SK-N-SH (cell line): Measurements from ENCODE around the gene PROM1. TPM values are rescaled to one million over a fixed set of nuclear protein-coding genes. Genes with fewer than 3 reads are reported as not detected.

Experiments
- CTCF ChIA-PET: fragments of 300-600, 350-600 bp; formaldehyde crosslinking; extraction: SDS; loops from one replicate; lab custom pipeline; 2021; lab: Yijun Ruan, JAX
- POLR2A ChIA-PET: fragments of 350-600 bp; sonication (Branson Sonifier 250); formaldehyde crosslinking; extraction: SDS; loops from one replicate; lab custom pipeline; 2020; ENCODE audit warnings: antibody characterized with exemption, inconsistent platforms; lab: Yijun Ruan, JAX
- DNase-seq: peaks from one replicate; pipeline ENCODE4 v3.0.0; 2012
- H2AFZ ChIP-seq: fragments of 200-600 bp; sonication (generic); 2 replicates; pipeline ENCODE4 v1.8.1; 2016; ENCODE audit warnings: antibody characterized with exemption, mild to moderate bottlenecking, low read depth
- H3F3A ChIP-seq: fragments of 200-600 bp; sonication (generic); replicated peaks from 2 replicates; pipeline ENCODE3; 2016; ENCODE audit warnings: antibody characterized with exemption, mild to moderate bottlenecking; ENCODE audit not compliant: insufficient read depth
- H3K27ac ChIP-seq, 2 experiments: fragments of 200-500 bp in 1 of 2; fragments of 200-600 bp in 1 of 2; sonication (Bioruptor generic) in 1 of 2; sonication (generic), shearing (Covaris generic) in 1 of 2; 2 replicates each; pipeline versions ENCODE4 v1.5.1 to v1.6.1; 2014 to 2016; ENCODE audit warnings: low read depth in 2 of 2, inconsistent platforms in 1 of 2, low read length in 1 of 2, mild to moderate bottlenecking in 1 of 2, mixed read lengths in 1 of 2
- H3K27me3 ChIP-seq: fragments of 200-600 bp; sonication (generic), shearing (Covaris generic); 2 replicates; pipeline ENCODE4 v1.6.1; 2016; ENCODE audit warnings: mixed run types; ENCODE audit not compliant: insufficient read depth
- H3K36me3 ChIP-seq, 2 experiments: fragments of 200-500 bp in 1 of 2; fragments of 200-600 bp in 1 of 2; sonication (Bioruptor generic) in 1 of 2; sonication (generic) in 1 of 2; replicated peaks in 1 of 2; 2 replicates each; pipeline versions ENCODE3 to v1.5.1; 2014 to 2016; ENCODE audit warnings: low read length in 1 of 2, mild to moderate bottlenecking in 1 of 2; ENCODE audit not compliant: insufficient read depth in 2 of 2, control insufficient read depth in 1 of 2
- H3K4me1 ChIP-seq, 2 experiments: fragments of 200-500 bp in 1 of 2; fragments of 200-600 bp in 1 of 2; sonication (Bioruptor generic) in 1 of 2; sonication (generic), shearing (Covaris generic) in 1 of 2; 2 replicates each; pipeline versions ENCODE4 v1.5.1 to v1.6.1; 2014 to 2016; ENCODE audit warnings: low read depth in 1 of 2, low read length in 1 of 2, mixed run types in 1 of 2; ENCODE audit not compliant: insufficient read depth in 2 of 2, control insufficient read depth in 1 of 2
- H3K4me2 ChIP-seq: fragments of 200-600 bp; sonication (generic), shearing (Covaris generic); 2 replicates; pipeline ENCODE4 v1.6.1; 2017; ENCODE audit warnings: mixed run types
- H3K4me3 ChIP-seq, 2 experiments: fragments of 200-500 bp in 1 of 2; fragments of 200-600 bp in 1 of 2; sonication (Bioruptor generic) in 1 of 2; sonication (generic), shearing (Covaris generic) in 1 of 2; 2 replicates each; pipeline versions ENCODE4 v1.5.1 to v1.8.1; 2014 to 2016; ENCODE audit warnings: low read depth in 2 of 2, inconsistent platforms in 1 of 2, low read length in 1 of 2, mild to moderate bottlenecking in 1 of 2, mixed read lengths in 1 of 2, moderate library complexity in 1 of 2
- H3K79me2 ChIP-seq: fragments of 200-600 bp; sonication (generic); 2 replicates; pipeline ENCODE4 v1.8.1; 2017; ENCODE audit warnings: mild to moderate bottlenecking; ENCODE audit not compliant: insufficient read depth
- H3K9ac ChIP-seq: fragments of 200-600 bp; sonication (generic); 2 replicates; pipeline ENCODE4 v1.6.1; 2017; ENCODE audit warnings: mixed run types
- H3K9me2 ChIP-seq: fragments of 200-600 bp; sonication (generic); 2 replicates; pipeline ENCODE4 v1.6.1; 2017; ENCODE audit warnings: mixed run types
- H3K9me3 ChIP-seq: fragments of 200-600 bp; sonication (generic); 2 replicates; pipeline ENCODE4 v1.6.1; 2017; ENCODE audit warnings: mixed run types, mild to moderate bottlenecking, moderate library complexity
- H4K20me1 ChIP-seq: fragments of 200-600 bp; sonication (generic); 2 replicates; pipeline ENCODE4 v1.6.1; 2017; ENCODE audit warnings: mild to moderate bottlenecking, mixed run types; ENCODE audit not compliant: insufficient read depth
- CHD2 ChIP-seq: fragments of 150-350 bp; IDR thresholded peaks from 2 replicates; pipeline ENCODE4 v1.6.1; 2018; ENCODE audit warnings: low read length; ENCODE audit not compliant: partially characterized antibody
- CTCF ChIP-seq: fragments of 200-600 bp; sonication (generic); IDR thresholded peaks from 2 replicates; pipeline ENCODE4 v1.6.1; 2017; ENCODE audit warnings: antibody characterized with exemption, mild to moderate bottlenecking, moderate library complexity
- EZH2phosphoT487 ChIP-seq: fragments of 200-600 bp; sonication (generic); IDR thresholded peaks from 2 replicates; pipeline ENCODE4 v1.6.1; 2017; ENCODE audit warnings: low read depth, mixed run types, mild to moderate bottlenecking, antibody characterized with exemption, moderate library complexity, borderline replicate concordance
- FOSL2 ChIP-seq: IDR thresholded peaks from 2 replicates; pipeline ENCODE4 v1.4.0; 2012; ENCODE audit warnings: low read depth, mild to moderate bottlenecking, moderate library complexity, borderline replicate concordance
- GATA2 ChIP-seq: sonication (generic); formaldehyde crosslinking; IDR thresholded peaks from 2 replicates; pipeline ENCODE4 v1.5.0; 2020; ENCODE audit warnings: mild to moderate bottlenecking, missing genetic modification reagents
- MAX ChIP-seq: IDR thresholded peaks from 2 replicates; pipeline ENCODE4 v1.4.0; 2012; ENCODE audit warnings: low read depth
- PBX3 ChIP-seq: IDR thresholded peaks from 2 replicates; pipeline ENCODE4; 2012
- TEAD4 ChIP-seq: IDR thresholded peaks from 2 replicates; pipeline ENCODE4 v1.4.0; 2012; ENCODE audit warnings: mild to moderate bottlenecking, borderline replicate concordance; ENCODE audit not compliant: insufficient read depth
- YY1 ChIP-seq: IDR thresholded peaks from 2 replicates; pipeline ENCODE4 v1.4.0; 2012; ENCODE audit warnings: low read depth, mild to moderate bottlenecking
- WGBS: methylation state at CpG from one replicate; pipeline ENCODE4 v1.1.6; 2017; ENCODE audit warnings: low lambda C conversion rate; 5-methylcytosine and 5-hydroxymethylcytosine counted together
- polyA plus RNA-seq, 3 experiments: library from polyadenylated mRNA; depleted of rRNA; stranded (reverse); fragments of >200 nt; gene quantifications; 2 replicates each; pipeline ENCODE4 v1.2.3, GENCODE V29; 2012
- TF ChIP-seq, protein P1 (sequence below): fragments of 150-350 bp; IDR thresholded peaks from 2 replicates; pipeline ENCODE4 v1.6.1; 2017; ENCODE audit warnings: antibody characterized with exemption, low read length, low read depth, borderline replicate concordance
- TF ChIP-seq, protein P2 (sequence below): IDR thresholded peaks from 2 replicates; pipeline ENCODE4 v1.4.0; 2012; ENCODE audit warnings: low read depth, borderline replicate concordance
- TF ChIP-seq, protein P3 (sequence below): fragments of 150-350 bp; IDR thresholded peaks from 2 replicates; pipeline ENCODE4 v1.6.1; 2016; ENCODE audit warnings: mild to moderate bottlenecking, low read depth, low read length

PROM1 gene
- polyA plus RNA-seq, 1 of the 3 experiments (the other 2 are of a cell fraction) = not detected

GRCh38 chr4:16090096-16090705, 6.4 kb upstream of the PROM1 start:
- Histone ChIP-seq H3K9ac (no peak overlapping the region), H3F3A (no peaks in the 10 kb centered on the region), H3K36me3 (no peaks in the 10 kb centered on the region), H3K9me3 (no peaks in the 10 kb centered on the region), H3K79me2 (no peaks in the 10 kb centered on the region), H3K4me1 (no peaks in the 10 kb centered on the region), H4K20me1 (no peaks in the 10 kb centered on the region), H2AFZ (no peak overlapping the region), H3K9me2 (no peaks in the 10 kb centered on the region), H3K27me3 (peaks cover 15% of the 10 kb centered on the region), H3K4me2 (no peak overlapping the region), H3K4me3 (no peak overlapping the region), H3K27ac (no peak overlapping the region)
- 40% methylated on average over 2 of the region's 2 CpGs for WGBS
- POLR2A ChIA-PET = no interaction called here
- CTCF ChIA-PET = interaction anchor here (1.3 kb wide), 2 partner anchors 116 to 285 kb away, joined by 3 read pairs; no protein-coding TSS in a partner anchor
- TF ChIP-seq FOSL2 = no peak
- TF ChIP-seq, protein P1, sequence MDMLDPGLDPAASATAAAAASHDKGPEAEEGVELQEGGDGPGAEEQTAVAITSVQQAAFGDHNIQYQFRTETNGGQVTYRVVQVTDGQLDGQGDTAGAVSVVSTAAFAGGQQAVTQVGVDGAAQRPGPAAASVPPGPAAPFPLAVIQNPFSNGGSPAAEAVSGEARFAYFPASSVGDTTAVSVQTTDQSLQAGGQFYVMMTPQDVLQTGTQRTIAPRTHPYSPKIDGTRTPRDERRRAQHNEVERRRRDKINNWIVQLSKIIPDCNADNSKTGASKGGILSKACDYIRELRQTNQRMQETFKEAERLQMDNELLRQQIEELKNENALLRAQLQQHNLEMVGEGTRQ = no peak
- TF ChIP-seq MAX = no peak
- TF ChIP-seq CHD2 = no peak
- TF ChIP-seq PBX3 = no peak
- no peak for TF ChIP-seq GATA2 (CRISPR knock-in tag)
- TF ChIP-seq CTCF = no peak
- TF ChIP-seq, protein P2, sequence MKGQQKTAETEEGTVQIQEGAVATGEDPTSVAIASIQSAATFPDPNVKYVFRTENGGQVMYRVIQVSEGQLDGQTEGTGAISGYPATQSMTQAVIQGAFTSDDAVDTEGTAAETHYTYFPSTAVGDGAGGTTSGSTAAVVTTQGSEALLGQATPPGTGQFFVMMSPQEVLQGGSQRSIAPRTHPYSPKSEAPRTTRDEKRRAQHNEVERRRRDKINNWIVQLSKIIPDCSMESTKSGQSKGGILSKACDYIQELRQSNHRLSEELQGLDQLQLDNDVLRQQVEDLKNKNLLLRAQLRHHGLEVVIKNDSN = no peak
- no peak for DNase-seq

- Histone ChIP-seq H3K9me3 (no peaks in the 10 kb centered on the region), H3K4me3 (no peak overlapping the region), H3K79me2 (no peaks in the 10 kb centered on the region), H4K20me1 (no peaks in the 10 kb centered on the region), H3K4me1 (no peaks in the 10 kb centered on the region), H3K36me3 (no peaks in the 10 kb centered on the region), H3K27ac (no peak overlapping the region), H3F3A (no peaks in the 10 kb centered on the region), H3K27me3 (peaks cover 24% of the 10 kb centered on the region), H3K9me2 (no peaks in the 10 kb centered on the region), H3K9ac (no peak overlapping the region), H2AFZ (no peak overlapping the region), H3K4me2 (no peak overlapping the region)
- TF ChIP-seq YY1 (no peak), TEAD4 (no peak), PBX3 (no peak), EZH2phosphoT487 (no peak)
- TF ChIP-seq, protein P3, sequence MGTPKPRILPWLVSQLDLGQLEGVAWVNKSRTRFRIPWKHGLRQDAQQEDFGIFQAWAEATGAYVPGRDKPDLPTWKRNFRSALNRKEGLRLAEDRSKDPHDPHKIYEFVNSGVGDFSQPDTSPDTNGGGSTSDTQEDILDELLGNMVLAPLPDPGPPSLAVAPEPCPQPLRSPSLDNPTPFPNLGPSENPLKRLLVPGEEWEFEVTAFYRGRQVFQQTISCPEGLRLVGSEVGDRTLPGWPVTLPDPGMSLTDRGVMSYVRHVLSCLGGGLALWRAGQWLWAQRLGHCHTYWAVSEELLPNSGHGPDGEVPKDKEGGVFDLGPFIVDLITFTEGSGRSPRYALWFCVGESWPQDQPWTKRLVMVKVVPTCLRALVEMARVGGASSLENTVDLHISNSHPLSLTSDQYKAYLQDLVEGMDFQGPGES = no peak
- 68% methylated on average over 3 of the region's 3 CpGs for WGBS
- no peak for DNase-seq
- ChIA-PET POLR2A (no interaction called here), CTCF (no interaction called here)
Measured at GRCh38 chr4:16089156-16089555, 5.3 kb upstream of the PROM1 start.
